Colonic mucosa (tissue), 4 donors: ENCODE data around the gene RAN. TPM values are rescaled to one million over a fixed set of nuclear protein-coding genes. Genes with fewer than 3 reads are reported as not detected.
A peak's percentile ranks its signal among the peaks of the same experiment; 100 is the strongest.

Source experiments
- DNase-seq: peaks from one replicate; pipeline ENCODE4 v3.0.0-alpha.2; 2020
- H3K27ac ChIP-seq: fragments of 200-600 bp; one replicate; pipeline ENCODE4 v1.8.0; 2021
- H3K27me3 ChIP-seq: fragments of 200-600 bp; one replicate; pipeline ENCODE4 v1.8.0; 2021
- H3K36me3 ChIP-seq: fragments of 200-600 bp; one replicate; pipeline ENCODE4 v1.8.0; 2021
- H3K4me1 ChIP-seq: fragments of 200-600 bp; one replicate; pipeline ENCODE4 v1.8.0; 2021; ENCODE audit warnings: mild to moderate bottlenecking
- H3K4me3 ChIP-seq: fragments of 200-600 bp; one replicate; pipeline ENCODE4 v1.8.0; 2021
- H3K9ac ChIP-seq, 2 donors: one replicate each; pipeline ENCODE4 v1.7.0; 2013; ENCODE audit warnings: control low read depth in 2 of 2, low read depth in 2 of 2, low read length in 2 of 2
- H3K9me3 ChIP-seq: fragments of 200-600 bp; one replicate; pipeline ENCODE4 v1.8.0; 2021
- intact Hi-C: fragments of 100-400 bp; cut with DNase I; formaldehyde crosslinking; loops from one replicate; pipeline ENCODE4 v1.14.1; 2022
- total RNA-seq, 2 donors: library from RNA; stranded (reverse); fragmentation: NEBNext Ultra II Directional in 1 of 2; extraction: Animal tissue kit (Norgen Biotek cat#: 25700) in 1 of 2; gene quantifications; one replicate each; pipeline ENCODE4 v1.2.1, GENCODE V29; 2021
- TF ChIP-seq, protein P1 (sequence below): fragments of 200-600 bp; IDR thresholded peaks from one replicate; pipeline ENCODE4 v1.8.0; 2022; ENCODE audit warnings: antibody characterized with exemption, mild to moderate bottlenecking
- donor health status: healthy.
- donor health status: DM: no; HTN: no; CAD: no.
- donor health status: DM: no; HTN: no; CAD: no.

The RAN gene
- total RNA-seq, 2 donors from 2014 or later = 374 to 847 TPM

DNA sequence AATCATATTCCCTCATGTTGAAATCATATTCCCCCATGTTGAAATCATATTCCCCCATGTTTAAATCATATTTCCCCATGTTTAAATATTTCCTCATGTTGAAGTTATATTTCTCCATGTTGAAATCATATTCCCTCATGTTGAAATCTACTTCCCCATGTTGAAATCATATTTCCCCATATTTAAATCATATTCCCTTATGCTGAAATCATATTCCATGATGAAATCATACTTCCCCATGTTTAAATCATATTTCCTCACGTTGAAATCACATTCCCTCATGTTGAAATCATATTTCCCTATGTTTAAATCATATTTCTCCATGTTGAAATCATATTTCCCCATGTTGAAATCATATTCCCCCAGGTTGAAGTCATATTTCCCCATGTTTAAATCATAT lies 47.2 kb downstream of the RAN start:
- Histone ChIP-seq H3K4me3 (no peak overlapping the region), H3K9ac (no peak overlapping the region), H3K9me3 (no peaks in the 10 kb centered on the region), H3K4me1 (no peaks in the 10 kb centered on the region), H3K36me3 (no peaks in the 10 kb centered on the region), H3K27ac (no peak overlapping the region), H3K27me3 (no peaks in the 10 kb centered on the region)
- TF ChIP-seq, protein P1, sequence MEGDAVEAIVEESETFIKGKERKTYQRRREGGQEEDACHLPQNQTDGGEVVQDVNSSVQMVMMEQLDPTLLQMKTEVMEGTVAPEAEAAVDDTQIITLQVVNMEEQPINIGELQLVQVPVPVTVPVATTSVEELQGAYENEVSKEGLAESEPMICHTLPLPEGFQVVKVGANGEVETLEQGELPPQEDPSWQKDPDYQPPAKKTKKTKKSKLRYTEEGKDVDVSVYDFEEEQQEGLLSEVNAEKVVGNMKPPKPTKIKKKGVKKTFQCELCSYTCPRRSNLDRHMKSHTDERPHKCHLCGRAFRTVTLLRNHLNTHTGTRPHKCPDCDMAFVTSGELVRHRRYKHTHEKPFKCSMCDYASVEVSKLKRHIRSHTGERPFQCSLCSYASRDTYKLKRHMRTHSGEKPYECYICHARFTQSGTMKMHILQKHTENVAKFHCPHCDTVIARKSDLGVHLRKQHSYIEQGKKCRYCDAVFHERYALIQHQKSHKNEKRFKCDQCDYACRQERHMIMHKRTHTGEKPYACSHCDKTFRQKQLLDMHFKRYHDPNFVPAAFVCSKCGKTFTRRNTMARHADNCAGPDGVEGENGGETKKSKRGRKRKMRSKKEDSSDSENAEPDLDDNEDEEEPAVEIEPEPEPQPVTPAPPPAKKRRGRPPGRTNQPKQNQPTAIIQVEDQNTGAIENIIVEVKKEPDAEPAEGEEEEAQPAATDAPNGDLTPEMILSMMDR = no peak
- intact Hi-C loops = no loop called here
- DNase-seq = no peak

DNA sequence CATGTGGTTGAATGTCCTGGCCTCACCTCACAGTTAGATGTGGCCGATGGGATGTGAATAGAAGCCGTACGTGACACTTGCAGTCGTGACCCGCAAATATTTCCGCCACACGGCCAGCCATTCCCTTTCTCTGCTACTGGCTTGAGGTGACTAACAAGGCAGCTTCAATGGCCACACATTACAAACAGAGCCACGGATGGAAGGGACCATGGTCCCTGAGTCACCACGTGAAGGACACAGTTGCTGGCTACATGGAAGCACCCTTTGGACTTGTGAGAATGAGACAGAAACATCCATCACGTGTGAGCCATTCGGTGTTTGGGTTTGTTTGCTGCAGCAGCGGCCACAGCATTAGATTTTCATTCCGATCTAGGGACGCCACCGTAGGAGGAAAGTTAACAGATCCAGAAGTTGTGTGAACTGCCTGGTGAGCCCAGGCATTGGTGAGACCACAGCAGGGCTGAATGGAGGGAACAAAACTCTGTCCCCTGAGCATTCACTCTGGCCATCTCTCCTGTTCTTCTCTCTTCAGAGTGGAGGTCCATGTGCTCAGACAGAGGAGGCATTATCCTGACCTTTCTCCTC lies 48.3 kb downstream of the RAN start:
- Histone ChIP-seq H3K9me3 (no peaks in the 10 kb centered on the region), H3K4me1 (no peaks in the 10 kb centered on the region), H3K27ac (no peak overlapping the region), H3K4me3 (no peak overlapping the region), H3K27me3 (no peaks in the 10 kb centered on the region), H3K9ac (no peak overlapping the region), H3K36me3 (no peaks in the 10 kb centered on the region)
- DNase-seq = no peak
- TF ChIP-seq, protein P1 = no peak
- intact Hi-C loops = no loop called here

DNA sequence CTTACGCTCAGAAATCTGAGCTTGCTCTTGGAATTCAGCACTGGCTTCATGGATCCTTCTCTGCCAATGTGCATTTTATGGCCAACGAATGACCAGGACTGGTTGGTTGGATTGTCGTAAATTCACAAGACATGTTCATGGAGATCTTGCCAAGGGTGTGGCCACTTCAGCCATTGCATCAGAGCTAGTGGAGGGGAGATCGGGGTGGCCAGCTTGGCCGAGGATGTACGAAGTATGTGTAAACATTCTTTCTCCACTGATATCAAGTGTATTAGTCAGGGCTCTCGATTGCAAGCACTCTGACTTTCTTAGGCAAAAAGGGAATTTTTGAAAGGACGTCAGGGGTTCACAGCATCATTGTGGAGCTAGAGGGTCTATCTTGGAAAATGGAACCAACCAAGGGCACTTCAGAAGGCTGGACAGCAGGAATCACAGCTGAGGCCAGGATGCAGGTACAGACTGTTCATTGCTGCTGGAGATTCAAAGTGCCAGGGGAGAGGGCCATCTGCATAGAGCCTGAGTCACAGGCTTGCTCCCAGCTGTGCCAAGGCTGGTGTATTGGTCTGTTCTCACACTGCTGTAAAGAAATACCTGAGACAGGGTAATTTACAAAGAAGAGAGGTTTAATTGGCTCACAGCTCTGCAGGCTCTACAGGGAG lies 49.0 kb downstream of the RAN start:
- no peaks in the 10 kb centered on the region for H3K9me3 ChIP-seq
- H3K27me3 ChIP-seq = no peaks in the 10 kb centered on the region
- no peaks in the 10 kb centered on the region for H3K4me1 ChIP-seq
- no peak overlapping the region for H3K27ac ChIP-seq
- no peaks in the 10 kb centered on the region for H3K36me3 ChIP-seq
- no peak overlapping the region for H3K4me3 ChIP-seq
- no peak overlapping the region for H3K9ac ChIP-seq
- peak; percentile 55 for DNase-seq
- intact Hi-C loops = no loop called here
- TF ChIP-seq, protein P1 = no peak

DNA sequence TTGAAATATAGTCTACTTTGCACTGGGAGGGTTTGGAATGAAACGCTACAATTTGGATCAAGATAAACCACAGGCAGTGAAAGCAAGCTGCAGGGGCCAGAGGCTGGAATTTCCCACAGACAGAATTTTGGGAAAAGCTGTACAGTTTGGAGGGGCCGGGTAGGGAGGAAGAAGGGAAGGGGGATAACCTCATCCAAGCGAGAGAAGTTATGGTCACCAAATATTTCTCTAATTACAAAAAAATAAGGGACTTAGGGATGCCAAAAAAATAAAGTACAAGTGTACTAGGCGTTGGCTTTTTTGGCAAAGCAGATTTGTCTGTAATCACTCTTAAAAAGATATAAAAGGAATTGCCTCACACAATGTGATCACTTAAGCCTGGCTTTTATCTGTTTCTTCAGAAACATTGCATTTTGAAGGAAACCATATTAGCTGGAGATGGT lies 50.7 kb downstream of the RAN start:
- no peaks in the 10 kb centered on the region for H3K27me3 ChIP-seq
- no peaks in the 10 kb centered on the region for H3K9me3 ChIP-seq
- H3K27ac ChIP-seq = no peak overlapping the region
- intact Hi-C loops = no loop called here
- no peak overlapping the region for H3K9ac ChIP-seq
- H3K4me3 ChIP-seq = no peak overlapping the region
- no peak for DNase-seq
- TF ChIP-seq, protein P1 = no peak
- H3K36me3 ChIP-seq = no peaks in the 10 kb centered on the region
- H3K4me1 ChIP-seq = no peaks in the 10 kb centered on the region

DNA sequence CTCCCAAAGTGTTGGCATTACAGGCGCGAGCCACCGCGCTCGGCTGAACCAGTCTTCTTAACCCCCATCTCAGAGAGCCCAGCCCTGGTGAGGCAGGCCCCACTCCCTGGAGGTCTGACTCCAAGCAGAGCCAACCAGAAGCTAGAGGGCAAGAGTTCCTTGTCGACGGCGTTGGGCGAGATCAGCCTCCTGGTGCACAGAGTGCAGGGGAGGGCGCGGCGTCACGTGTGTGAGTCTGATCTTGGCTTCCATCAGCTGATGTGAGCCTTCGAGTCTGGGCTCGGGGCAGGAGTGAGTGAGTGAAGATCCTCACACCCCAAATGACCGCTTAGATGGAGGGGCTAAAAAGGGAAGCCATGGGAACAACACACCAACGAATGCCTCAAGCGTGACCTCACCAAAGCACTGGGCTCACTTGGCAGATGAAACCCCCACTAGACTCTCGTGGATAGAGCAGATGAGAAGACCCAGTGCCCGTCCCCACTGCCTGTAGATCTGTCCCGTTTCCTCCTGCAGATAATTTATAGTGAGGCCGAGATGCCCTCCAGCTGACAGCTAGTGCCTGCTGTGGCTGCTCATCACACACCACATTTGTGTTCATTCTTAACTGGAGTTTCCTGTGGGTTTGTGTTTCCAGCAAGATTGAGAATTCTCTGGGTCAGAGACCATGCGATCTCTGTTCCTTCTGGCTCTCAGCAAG lies 53.2 kb downstream of the RAN start:
- H3K27ac ChIP-seq = no peak overlapping the region

More for the DNA sequence above, 53.2 kb downstream of the RAN start:
- intact Hi-C loops = no loop called here
- Histone ChIP-seq H3K4me1 (no peaks in the 10 kb centered on the region), H3K9ac (no peak overlapping the region), H3K9me3 (no peaks in the 10 kb centered on the region), H3K36me3 (no peaks in the 10 kb centered on the region), H3K4me3 (no peak overlapping the region), H3K27me3 (no peaks in the 10 kb centered on the region)
- DNase-seq = no peak
- TF ChIP-seq, protein P1 = no peak
